Activated naive CD4-positive, alpha-beta T cell treated with anti-CD3 and anti-CD28 coated beads for 36 hours (primary cell): ENCODE data around the gene UNC13A. TPM values are rescaled to one million over a fixed set of nuclear protein-coding genes. Genes with fewer than 3 reads are reported as not detected.

Experiments used
- CTCF ChIA-PET: fragments of 350-600 bp; sonication (Branson Sonifier 250); formaldehyde crosslinking; loops from one replicate; lab custom pipeline; 2021; ENCODE audit warnings: antibody characterized with exemption; lab: Charles Lee
- DNase-seq: peaks from one replicate; pipeline ENCODE4 v3.0.0-alpha.2; 2020
- H3K27ac Mint-ChIP-seq: one replicate; pipeline ENCODE4 v1.8.0; 2021; ENCODE audit warnings: mild to moderate bottlenecking, mixed read lengths
- H3K27me3 Mint-ChIP-seq: one replicate; pipeline ENCODE4 v1.8.0; 2021; ENCODE audit warnings: low read depth, mixed read lengths
- H3K36me3 Mint-ChIP-seq: one replicate; pipeline ENCODE4 v1.8.0; 2021; ENCODE audit warnings: low read depth, mixed read lengths
- H3K4me1 Mint-ChIP-seq: one replicate; pipeline ENCODE4 v1.8.0; 2021; ENCODE audit warnings: low read depth, mixed read lengths
- H3K4me3 Mint-ChIP-seq: one replicate; pipeline ENCODE4 v1.8.0; 2021; ENCODE audit warnings: mild to moderate bottlenecking, moderate library complexity, mixed read lengths
- H3K9me3 Mint-ChIP-seq: one replicate; pipeline ENCODE4 v1.8.0; 2021; ENCODE audit warnings: mixed read lengths
- intact Hi-C: fragments of 100-400 bp; cut with micrococcal nuclease; formaldehyde crosslinking; loops from one replicate; pipeline ENCODE4 v1.15.1; 2023
- total RNA-seq, 2 experiments: library from RNA; stranded (reverse); gene quantifications; one replicate each; pipeline ENCODE4 v1.2.3, GENCODE V29; 2021

The UNC13A gene
- total RNA-seq, 2 experiments from 2014 or later, result 0.12 TPM; not detected in 1

DNA sequence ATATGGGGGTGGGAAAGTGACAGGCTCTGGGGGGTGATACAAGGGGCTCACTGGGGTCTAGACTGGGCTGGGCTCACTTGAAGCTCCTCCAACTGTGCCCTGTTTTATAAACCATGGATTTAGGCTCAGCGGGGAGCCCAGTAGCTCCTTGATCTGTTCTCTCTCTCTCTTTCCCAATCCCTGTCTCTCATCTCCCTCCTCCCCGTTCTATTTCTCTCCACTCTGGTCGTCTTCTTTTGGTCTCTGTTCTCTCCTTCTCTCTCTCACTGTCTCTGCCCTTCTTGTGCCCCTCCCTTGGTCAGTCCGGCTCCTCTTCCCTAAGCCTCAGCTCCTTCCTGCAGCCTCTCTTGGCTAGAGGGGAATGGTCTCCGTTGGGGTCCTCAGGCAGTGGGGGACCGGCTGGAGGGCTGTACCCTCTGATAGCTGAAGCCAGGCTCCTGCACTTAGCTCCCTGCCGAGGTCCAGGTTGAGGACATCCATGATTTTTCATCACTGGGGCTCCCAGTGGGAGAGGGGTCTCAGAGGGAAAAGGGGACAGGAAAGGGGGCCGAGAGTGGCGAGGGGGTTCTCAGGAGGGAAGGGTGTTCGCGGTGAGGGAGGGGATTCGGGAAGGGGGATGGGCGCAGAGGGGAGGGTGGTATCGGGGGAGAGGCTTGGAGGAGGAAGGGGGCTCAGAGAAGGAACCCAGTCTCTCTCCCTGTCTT is 8.5 kb downstream of the UNC13A start:
- H3K36me3 Mint-ChIP-seq, result no peaks in the 10 kb centered on the region
- no peak overlapping the region for H3K4me3 Mint-ChIP-seq
- H3K27me3 Mint-ChIP-seq, result peaks cover 62% of the 10 kb centered on the region
- CTCF ChIA-PET, result interaction anchor here (0.5 kb wide), 1 partner anchor 251 kb away, joined by 3 read pairs; no protein-coding TSS in a partner anchor
- peaks cover 2% of the 10 kb centered on the region for H3K4me1 Mint-ChIP-seq
- no peak for DNase-seq
- H3K27ac Mint-ChIP-seq, result no peak overlapping the region
- H3K9me3 Mint-ChIP-seq, result no peaks in the 10 kb centered on the region
- intact Hi-C loops, result no loop called here

DNA sequence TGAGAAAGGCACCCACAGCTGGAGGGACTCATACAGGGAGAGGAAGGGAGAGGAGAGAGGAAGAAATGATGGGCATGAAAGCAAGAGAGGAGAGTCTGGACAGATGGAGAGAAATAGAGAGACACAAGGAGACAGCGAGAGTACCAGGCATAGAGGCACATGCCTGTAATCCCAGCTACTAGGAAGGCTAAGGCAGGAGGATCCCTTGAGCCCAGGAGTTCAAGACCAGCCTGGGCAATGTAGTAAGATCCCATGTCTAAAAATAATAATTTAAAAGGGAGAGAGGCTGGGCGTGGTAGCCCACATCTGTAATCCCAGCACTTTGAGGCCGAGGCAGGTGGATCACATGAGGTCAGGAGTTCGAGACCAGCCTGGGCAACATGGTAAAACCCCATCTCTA is 9.3 kb downstream of the UNC13A start:
- DNase-seq, result no peak
- CTCF ChIA-PET, result no interaction called here
- Mint-ChIP-seq H3K27me3 (peaks cover 55% of the 10 kb centered on the region), H3K4me1 (peaks cover 2% of the 10 kb centered on the region), H3K36me3 (no peaks in the 10 kb centered on the region), H3K27ac (no peak overlapping the region), H3K9me3 (no peaks in the 10 kb centered on the region), H3K4me3 (no peak overlapping the region)
- intact Hi-C loops, result no loop called here

DNA sequence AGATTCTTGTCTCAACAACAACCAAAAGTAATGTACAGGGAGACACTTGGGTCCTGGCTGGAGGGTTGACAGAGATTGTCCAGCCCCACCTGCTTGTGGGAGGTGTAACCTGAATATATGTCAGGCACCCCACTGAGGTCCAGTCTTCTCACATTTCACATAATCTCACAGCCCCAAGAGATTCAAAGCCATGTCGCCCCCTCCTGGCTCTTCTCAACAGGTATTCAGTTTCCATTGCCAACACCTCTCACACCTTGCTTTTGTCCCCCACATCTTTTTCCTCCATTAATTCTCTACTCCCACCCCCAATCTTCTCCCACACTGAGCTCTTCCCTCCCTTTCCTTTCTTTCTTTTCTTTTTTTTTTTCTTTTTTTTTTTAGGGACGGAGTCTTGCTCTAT is 11.2 kb downstream of the UNC13A start:
- H3K4me1 Mint-ChIP-seq, result peaks cover 2% of the 10 kb centered on the region
- no peaks in the 10 kb centered on the region for H3K36me3 Mint-ChIP-seq

DNA sequence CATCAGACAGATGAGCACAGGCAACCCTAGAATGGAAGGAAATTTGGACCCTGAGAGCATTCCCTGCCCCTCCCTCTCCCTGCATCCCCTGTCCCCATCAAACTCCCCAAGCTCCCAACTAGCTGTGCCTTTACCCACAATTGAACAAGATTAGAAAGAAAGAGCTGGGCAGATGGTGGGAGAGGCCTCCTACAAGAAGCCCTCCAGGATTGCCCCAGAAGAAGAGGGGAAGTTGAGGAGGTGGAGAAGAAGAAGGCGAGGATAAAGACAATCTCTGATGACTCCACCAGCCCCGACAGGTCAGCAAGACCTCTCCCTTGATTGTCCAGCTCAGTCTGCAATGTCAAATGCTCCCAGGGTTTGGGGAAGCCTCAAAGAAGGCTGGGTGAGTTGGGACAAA is 11.9 kb downstream of the UNC13A start:
- H3K4me3 Mint-ChIP-seq, result no peak overlapping the region
- no peak overlapping the region for H3K27ac Mint-ChIP-seq
- intact Hi-C loops, result loop anchor here (2.0 kb wide), 1 partner anchor 21 kb away; no protein-coding TSS in a partner anchor
- H3K9me3 Mint-ChIP-seq, result no peaks in the 10 kb centered on the region
- no peak for DNase-seq
- H3K27me3 Mint-ChIP-seq, result peaks cover 38% of the 10 kb centered on the region
- H3K36me3 Mint-ChIP-seq, result no peaks in the 10 kb centered on the region
- CTCF ChIA-PET, result no interaction called here
- H3K4me1 Mint-ChIP-seq, result peaks cover 2% of the 10 kb centered on the region

More for the DNA sequence above, 11.2 kb downstream of the UNC13A start:
- CTCF ChIA-PET, result no interaction called here
- no peak overlapping the region for H3K4me3 Mint-ChIP-seq
- DNase-seq, result peak; percentile 29
- no peak overlapping the region for H3K27ac Mint-ChIP-seq
- intact Hi-C loops, result loop anchor here (2.0 kb wide), 1 partner anchor 20 kb away; no protein-coding TSS in a partner anchor
- H3K27me3 Mint-ChIP-seq, result peaks cover 40% of the 10 kb centered on the region
- H3K9me3 Mint-ChIP-seq, result no peaks in the 10 kb centered on the region

DNA sequence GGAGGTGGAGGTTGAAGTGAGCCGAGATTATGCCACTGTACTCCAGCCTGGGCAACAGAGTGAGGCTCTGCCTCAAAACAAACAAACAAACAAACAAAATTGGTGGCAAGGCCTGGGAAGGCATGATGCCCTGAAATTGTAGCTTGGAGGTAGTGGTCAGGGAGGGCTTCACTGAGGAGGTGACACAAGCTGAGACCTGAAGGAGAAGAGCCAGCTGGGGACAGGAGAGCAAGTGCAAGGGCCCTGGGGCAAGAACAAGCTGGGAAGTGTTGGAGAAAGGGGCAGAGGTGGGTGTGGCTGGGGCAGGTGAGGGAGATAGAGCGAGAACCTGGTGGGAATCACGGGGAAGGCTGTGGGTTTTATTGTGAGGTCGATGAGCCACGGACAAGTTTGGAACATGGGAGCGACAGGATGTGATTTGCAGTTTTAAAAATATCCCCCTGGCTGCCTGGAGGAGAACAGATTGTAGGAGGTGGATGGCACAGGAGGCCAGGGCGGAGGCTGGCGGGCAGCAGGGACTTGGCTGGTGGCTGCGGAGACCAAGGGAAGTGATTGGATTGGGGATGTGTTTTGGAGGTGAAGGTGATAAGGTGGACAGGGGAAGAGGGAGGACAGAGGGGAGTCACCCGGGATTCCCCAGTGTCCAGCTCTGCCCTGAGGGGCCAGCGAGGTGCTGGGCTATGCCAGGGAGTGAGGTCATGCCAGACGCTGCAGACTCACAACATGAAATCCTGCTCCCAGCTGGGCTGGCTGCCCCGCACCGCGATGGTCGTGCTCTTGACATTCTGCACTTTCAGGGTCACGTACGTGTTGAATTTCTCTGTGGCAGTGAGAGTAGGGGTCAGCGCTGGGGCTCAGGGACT is 14.0 kb downstream of the UNC13A start:
- no peaks in the 10 kb centered on the region for H3K9me3 Mint-ChIP-seq
- H3K4me3 Mint-ChIP-seq, result no peak overlapping the region
- intact Hi-C loops, result no loop called here
- CTCF ChIA-PET, result interaction anchor here (1.2 kb wide), 1 partner anchor 15 kb away, joined by 5 read pairs; no protein-coding TSS in a partner anchor
- H3K36me3 Mint-ChIP-seq, result no peaks in the 10 kb centered on the region
- no peaks in the 10 kb centered on the region for H3K4me1 Mint-ChIP-seq
- H3K27ac Mint-ChIP-seq, result no peak overlapping the region
- peaks cover 19% of the 10 kb centered on the region for H3K27me3 Mint-ChIP-seq
- no peak for DNase-seq

DNA sequence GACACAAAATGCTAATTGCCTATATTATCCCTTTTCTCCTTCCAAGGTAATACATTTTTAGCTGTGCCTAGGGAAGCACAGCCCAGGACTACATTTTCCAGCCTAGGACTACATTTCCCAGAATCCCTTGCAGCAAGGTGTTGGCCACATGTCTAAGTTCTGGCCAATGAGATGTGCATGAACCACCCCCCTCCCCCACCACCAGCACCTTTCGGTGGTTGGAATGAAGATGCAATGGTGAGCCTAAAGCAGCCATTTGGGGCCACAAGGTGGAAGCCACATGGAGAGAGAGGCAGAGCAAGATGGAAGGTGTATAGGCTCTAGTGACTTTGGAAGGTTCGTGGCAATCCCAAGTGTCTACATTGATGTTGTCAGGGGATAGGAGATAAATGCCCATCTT is 16.2 kb downstream of the UNC13A start:
- no peaks in the 10 kb centered on the region for H3K36me3 Mint-ChIP-seq
- no peak overlapping the region for H3K4me3 Mint-ChIP-seq
- intact Hi-C loops, result no loop called here
- DNase-seq, result peak; percentile 19
- no peaks in the 10 kb centered on the region for H3K9me3 Mint-ChIP-seq
- no peak overlapping the region for H3K27ac Mint-ChIP-seq
- CTCF ChIA-PET, result no interaction called here
- H3K27me3 Mint-ChIP-seq, result peaks cover 5% of the 10 kb centered on the region
- no peaks in the 10 kb centered on the region for H3K4me1 Mint-ChIP-seq

DNA sequence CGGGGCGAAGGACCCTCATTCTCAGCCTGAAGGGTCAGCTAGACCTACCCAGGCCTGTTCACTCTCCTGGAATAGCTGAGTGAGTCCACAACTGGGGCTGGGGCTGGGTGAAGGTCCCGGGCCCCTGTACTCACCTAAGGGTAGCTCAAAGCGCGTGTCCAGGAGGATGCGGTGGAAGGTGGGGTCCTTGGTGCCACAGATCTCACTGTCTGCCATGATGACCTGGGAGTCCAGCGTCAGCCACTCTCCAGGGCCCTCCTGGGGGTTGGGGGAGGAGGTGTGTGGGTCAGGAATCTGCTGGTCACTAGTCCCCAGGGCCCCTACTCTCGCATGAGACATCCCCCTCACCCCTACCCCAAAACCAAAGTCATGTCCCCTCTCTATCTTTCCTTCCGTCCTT is 18.7 kb downstream of the UNC13A start:
- H3K4me3 Mint-ChIP-seq, result no peak overlapping the region

DNA sequence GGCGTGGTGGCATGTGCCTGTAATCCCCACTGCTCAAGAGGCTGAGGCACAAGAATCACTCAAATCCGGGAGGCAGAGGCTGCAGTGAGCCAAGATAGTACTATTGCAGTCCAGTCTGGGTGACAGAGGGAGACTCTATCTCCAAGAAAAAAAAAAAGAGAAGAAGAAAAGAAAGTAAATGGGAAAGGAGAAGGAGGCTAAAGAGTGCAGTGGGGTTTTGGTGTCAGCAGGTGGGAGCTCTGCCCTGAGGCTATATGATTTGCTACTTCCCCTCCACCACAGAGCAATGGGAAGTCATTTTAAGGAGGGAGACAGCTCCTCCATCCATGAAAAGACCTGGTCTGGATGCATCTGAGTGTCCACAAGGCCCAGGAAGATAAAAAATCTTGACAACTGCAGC is 23.1 kb downstream of the UNC13A start:
- Mint-ChIP-seq H3K27ac (no peak overlapping the region), H3K4me3 (no peak overlapping the region), H3K9me3 (peaks cover 19% of the 10 kb centered on the region), H3K4me1 (no peaks in the 10 kb centered on the region), H3K27me3 (no peaks in the 10 kb centered on the region), H3K36me3 (no peaks in the 10 kb centered on the region)
- DNase-seq, result no peak
- intact Hi-C loops, result no loop called here
- CTCF ChIA-PET, result no interaction called here

More for the DNA sequence above, 18.7 kb downstream of the UNC13A start:
- Mint-ChIP-seq H3K36me3 (no peaks in the 10 kb centered on the region), H3K27ac (no peak overlapping the region), H3K4me1 (no peaks in the 10 kb centered on the region), H3K9me3 (peaks cover 14% of the 10 kb centered on the region), H3K27me3 (no peaks in the 10 kb centered on the region)
- intact Hi-C loops, result no loop called here
- CTCF ChIA-PET, result interaction anchor here (1.1 kb wide), 1 partner anchor 35 kb away, joined by 3 read pairs; no protein-coding TSS in a partner anchor
- DNase-seq, result no peak

DNA sequence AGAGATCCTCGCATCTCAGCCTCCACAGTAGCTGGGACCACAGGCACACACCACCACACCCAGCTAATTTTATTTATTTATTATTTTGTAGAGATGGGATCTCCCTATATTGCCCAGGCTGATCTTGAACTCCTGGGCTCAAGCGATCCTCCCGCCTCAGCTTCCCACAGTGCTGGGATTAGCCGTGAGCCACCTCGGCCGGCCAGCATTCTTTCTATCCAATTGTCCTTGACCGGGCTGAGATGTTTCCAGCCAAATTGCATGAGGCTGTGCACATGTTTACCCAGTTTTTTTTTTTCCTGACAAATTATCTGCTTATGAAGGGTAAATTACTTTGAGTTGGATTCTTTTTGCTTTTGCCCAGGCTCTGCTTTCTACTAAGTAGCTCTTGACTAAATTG is 28.2 kb downstream of the UNC13A start:
- Mint-ChIP-seq H3K4me1 (no peaks in the 10 kb centered on the region), H3K9me3 (peaks cover 9% of the 10 kb centered on the region), H3K36me3 (no peaks in the 10 kb centered on the region), H3K27ac (no peak overlapping the region), H3K27me3 (peaks cover 4% of the 10 kb centered on the region), H3K4me3 (no peak overlapping the region)
- intact Hi-C loops, result no loop called here
- DNase-seq, result no peak
- CTCF ChIA-PET, result interaction anchor here (0.6 kb wide), 1 partner anchor 14 kb away, joined by 5 read pairs; no protein-coding TSS in a partner anchor

DNA sequence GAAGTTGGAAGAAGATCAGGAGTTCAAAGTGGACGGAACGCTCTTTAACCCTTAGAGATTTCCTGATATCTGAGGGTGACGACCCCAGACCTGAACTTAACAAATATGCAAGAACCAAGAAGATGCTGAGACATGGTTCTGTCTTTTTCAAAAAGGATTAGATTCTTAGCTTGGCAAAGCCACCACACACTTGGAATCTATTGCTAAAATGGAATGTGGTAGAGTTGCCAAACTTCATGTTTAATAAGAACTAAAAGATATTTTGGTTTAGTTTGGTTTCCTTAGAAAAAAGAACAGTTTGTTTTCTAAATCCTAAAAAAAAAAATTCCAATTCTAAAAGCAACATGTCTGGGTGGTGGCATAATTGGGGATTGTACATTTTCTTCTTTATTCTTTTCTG is 29.5 kb downstream of the UNC13A start:
- intact Hi-C loops, result no loop called here
- Mint-ChIP-seq H3K27ac (no peak overlapping the region), H3K4me3 (no peak overlapping the region), H3K36me3 (no peaks in the 10 kb centered on the region), H3K9me3 (no peaks in the 10 kb centered on the region), H3K27me3 (peaks cover 4% of the 10 kb centered on the region), H3K4me1 (no peaks in the 10 kb centered on the region)
- CTCF ChIA-PET, result no interaction called here
- no peak for DNase-seq

DNA sequence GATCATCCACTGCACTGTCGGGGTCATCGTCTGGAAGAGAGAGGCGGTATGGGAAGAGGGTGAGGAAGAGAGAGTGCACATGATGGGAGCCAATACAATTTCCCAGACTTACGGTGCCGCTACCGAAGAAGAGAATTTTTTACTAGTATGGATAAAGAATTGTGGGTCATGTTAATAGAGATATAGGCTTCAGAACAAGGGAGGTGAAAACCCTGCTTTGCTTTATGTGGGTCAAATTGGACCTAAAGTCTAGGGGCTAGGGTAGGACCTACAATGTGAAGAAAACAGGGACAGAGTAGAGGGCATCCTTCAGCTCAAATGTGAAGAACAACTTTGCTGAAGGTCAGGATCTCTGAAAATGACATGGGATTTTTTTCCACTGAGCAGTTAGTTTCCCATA is 29.9 kb downstream of the UNC13A start:
- CTCF ChIA-PET, result no interaction called here
- H3K36me3 Mint-ChIP-seq, result no peaks in the 10 kb centered on the region
- no peak overlapping the region for H3K27ac Mint-ChIP-seq
- no peak overlapping the region for H3K4me3 Mint-ChIP-seq
- DNase-seq, result no peak
- no peaks in the 10 kb centered on the region for H3K9me3 Mint-ChIP-seq
- H3K4me1 Mint-ChIP-seq, result no peaks in the 10 kb centered on the region
- intact Hi-C loops, result no loop called here
- peaks cover 4% of the 10 kb centered on the region for H3K27me3 Mint-ChIP-seq

DNA sequence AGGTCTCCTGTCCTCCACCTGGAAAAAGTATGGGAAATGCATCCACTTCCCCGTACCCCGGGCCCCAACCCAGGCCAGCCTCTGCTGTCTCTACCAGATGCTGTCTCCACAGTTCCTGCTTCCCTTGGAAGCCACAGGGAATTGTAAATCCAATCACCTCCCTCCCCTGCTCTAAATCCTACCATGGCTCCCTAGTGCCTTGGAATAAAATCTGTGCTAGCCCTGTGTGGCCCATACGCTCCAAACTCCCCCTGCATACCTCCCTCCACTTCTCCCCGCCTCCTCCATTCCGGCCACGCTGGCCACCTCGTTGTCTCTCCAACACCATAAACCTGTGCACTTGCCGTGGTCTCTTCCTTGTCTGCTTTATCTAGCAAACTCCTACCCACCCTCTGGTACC is 31.2 kb downstream of the UNC13A start:
- no peaks in the 10 kb centered on the region for H3K9me3 Mint-ChIP-seq
- intact Hi-C loops, result no loop called here
- CTCF ChIA-PET, result no interaction called here
- H3K4me1 Mint-ChIP-seq, result no peaks in the 10 kb centered on the region
- no peaks in the 10 kb centered on the region for H3K36me3 Mint-ChIP-seq
- DNase-seq, result no peak
- H3K27me3 Mint-ChIP-seq, result peaks cover 4% of the 10 kb centered on the region
- H3K27ac Mint-ChIP-seq, result no peak overlapping the region
- H3K4me3 Mint-ChIP-seq, result no peak overlapping the region
